Measurements from ENCODE around the gene KCNH1. TPM values are rescaled to one million over a fixed set of nuclear protein-coding genes. Genes with fewer than 3 reads are reported as not detected.

Gene KCNH1
- total and polyA plus RNA-seq, 2 donors from 2014 or later, result 0.54 TPM; not detected in 1

DNA sequence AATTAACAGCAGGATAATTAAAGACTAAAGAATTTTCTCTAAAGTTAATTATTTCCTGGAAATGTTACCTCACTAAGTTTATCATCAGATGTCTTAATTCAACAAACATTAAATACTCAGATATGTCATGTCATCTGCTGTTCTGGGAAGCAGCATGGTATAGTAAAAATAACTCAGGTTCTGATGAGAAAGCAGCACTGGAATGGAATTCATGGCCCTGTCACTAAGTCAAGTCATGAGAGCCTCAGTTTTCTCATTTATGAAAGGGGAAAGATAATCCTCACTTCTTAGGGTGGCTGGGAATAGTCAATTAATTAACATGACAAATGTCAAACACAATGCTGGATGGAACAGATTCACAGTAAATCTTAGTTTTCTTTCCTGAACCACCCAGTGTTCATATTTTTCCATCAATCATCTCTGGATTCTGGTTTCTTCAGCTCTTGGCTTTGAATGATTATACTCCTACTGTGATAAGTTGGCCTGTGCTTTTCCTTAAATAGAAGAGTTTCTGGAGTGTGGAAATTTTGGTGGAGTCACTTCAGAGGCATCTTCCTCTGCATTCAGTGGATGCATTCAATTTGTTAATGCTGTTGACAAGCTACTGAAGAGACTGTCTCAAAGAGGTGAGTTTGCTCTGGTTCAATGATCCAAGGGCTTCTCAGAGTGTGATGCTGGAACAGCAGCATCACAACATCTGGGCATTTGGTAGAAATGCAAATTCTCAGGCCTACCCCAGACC, 319.4 kb downstream of the KCNH1 start:
- FAIRE-seq (no peak), DNase-seq (no peak)
- Histone ChIP-seq H3K9me3 (ENCODE audit: control insufficient read depth in 2 of 3, insufficient read depth in 1 of 3, low read length in 3 of 3) (no peaks in the 10 kb centered on the region), H3K9ac (ENCODE audit: low read length in 3 of 3) (no peak overlapping the region), H3K27me3 (ENCODE audit: control insufficient read depth, insufficient read depth, low read length) (no peaks in the 10 kb centered on the region), H3K27ac (ENCODE audit: low read depth in 2 of 2, low read length in 2 of 2) (no peak overlapping the region), H3K36me3 (ENCODE audit: control insufficient read depth in 2 of 3, insufficient read depth in 3 of 3, low read length in 3 of 3) (no peaks in the 10 kb centered on the region), H3K4me1 (ENCODE audit: control insufficient read depth in 2 of 3, insufficient read depth in 2 of 3, low read depth in 1 of 3, low read length in 3 of 3) (no peaks in the 10 kb centered on the region), H3K4me3 (ENCODE audit: low read length in 3 of 3) (no peak overlapping the region)
- TF ChIP-seq, protein P1, sequence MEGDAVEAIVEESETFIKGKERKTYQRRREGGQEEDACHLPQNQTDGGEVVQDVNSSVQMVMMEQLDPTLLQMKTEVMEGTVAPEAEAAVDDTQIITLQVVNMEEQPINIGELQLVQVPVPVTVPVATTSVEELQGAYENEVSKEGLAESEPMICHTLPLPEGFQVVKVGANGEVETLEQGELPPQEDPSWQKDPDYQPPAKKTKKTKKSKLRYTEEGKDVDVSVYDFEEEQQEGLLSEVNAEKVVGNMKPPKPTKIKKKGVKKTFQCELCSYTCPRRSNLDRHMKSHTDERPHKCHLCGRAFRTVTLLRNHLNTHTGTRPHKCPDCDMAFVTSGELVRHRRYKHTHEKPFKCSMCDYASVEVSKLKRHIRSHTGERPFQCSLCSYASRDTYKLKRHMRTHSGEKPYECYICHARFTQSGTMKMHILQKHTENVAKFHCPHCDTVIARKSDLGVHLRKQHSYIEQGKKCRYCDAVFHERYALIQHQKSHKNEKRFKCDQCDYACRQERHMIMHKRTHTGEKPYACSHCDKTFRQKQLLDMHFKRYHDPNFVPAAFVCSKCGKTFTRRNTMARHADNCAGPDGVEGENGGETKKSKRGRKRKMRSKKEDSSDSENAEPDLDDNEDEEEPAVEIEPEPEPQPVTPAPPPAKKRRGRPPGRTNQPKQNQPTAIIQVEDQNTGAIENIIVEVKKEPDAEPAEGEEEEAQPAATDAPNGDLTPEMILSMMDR (IDR thresholded peaks at IDR 0.05; ENCODE audit: borderline replicate concordance, extremely low read depth, insufficient read depth), result no peak
- intact Hi-C loops (cut with DNase I), result no loop called here

- Histone ChIP-seq H3K9me3 (ENCODE audit: control insufficient read depth in 2 of 3, insufficient read depth in 1 of 3, low read length in 3 of 3) (no peaks in the 10 kb centered on the region), H3K4me3 (ENCODE audit: low read length in 3 of 3) (no peak overlapping the region), H3K27me3 (ENCODE audit: control insufficient read depth, insufficient read depth, low read length) (no peaks in the 10 kb centered on the region), H3K36me3 (ENCODE audit: control insufficient read depth in 2 of 3, insufficient read depth in 3 of 3, low read length in 3 of 3) (no peaks in the 10 kb centered on the region), H3K4me1 (ENCODE audit: control insufficient read depth in 2 of 3, insufficient read depth in 2 of 3, low read depth in 1 of 3, low read length in 3 of 3) (no peaks in the 10 kb centered on the region), H3K9ac (ENCODE audit: low read length in 3 of 3) (no peak overlapping the region), H3K27ac (ENCODE audit: low read depth in 2 of 2, low read length in 2 of 2) (no peak overlapping the region)
- DNase-seq (no peak), FAIRE-seq (no peak)
- intact Hi-C loops (cut with DNase I), result no loop called here
- TF ChIP-seq, protein P1 (IDR thresholded peaks at IDR 0.05; ENCODE audit: borderline replicate concordance, extremely low read depth, insufficient read depth), result no peak
These were observed 332.4 kb downstream of the KCNH1 start for GRCh38 chr1:210801501-210801900.

DNA sequence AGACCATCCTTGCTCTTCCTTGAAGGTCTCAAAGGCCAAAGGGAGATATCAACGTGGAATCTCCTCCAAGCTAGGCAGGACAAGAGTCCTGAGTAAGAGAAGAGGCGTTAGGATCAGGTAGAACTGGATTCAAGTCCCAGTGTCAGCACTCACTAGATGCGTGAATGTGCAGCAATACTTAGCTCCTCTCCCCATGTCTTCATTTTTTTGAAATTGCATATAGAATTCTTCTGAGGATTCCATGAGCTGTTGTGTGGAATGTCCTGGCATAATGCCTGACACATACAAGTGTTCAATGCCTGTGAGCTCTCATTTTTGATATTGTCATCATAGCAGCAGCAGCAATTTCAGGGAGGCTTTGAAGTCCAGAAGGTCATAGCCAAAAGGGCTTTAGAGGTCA, 333.2 kb downstream of the KCNH1 start:
- no peak overlapping the region for H3K27ac ChIP-seq (ENCODE audit: low read depth in 2 of 2, low read length in 2 of 2)
- intact Hi-C loops (cut with DNase I), result no loop called here
- DNase-seq (no peak), FAIRE-seq (no peak)
- H3K9ac ChIP-seq (ENCODE audit: low read length in 3 of 3), result no peak overlapping the region
- no peaks in the 10 kb centered on the region for H3K4me1 ChIP-seq (ENCODE audit: control insufficient read depth in 2 of 3, insufficient read depth in 2 of 3, low read depth in 1 of 3, low read length in 3 of 3)
- no peaks in the 10 kb centered on the region for H3K9me3 ChIP-seq (ENCODE audit: control insufficient read depth in 2 of 3, insufficient read depth in 1 of 3, low read length in 3 of 3)
- H3K27me3 ChIP-seq (ENCODE audit: control insufficient read depth, insufficient read depth, low read length), result no peaks in the 10 kb centered on the region
- TF ChIP-seq, protein P1 (IDR thresholded peaks at IDR 0.05; ENCODE audit: borderline replicate concordance, extremely low read depth, insufficient read depth), result no peak
- H3K36me3 ChIP-seq (ENCODE audit: control insufficient read depth in 2 of 3, insufficient read depth in 3 of 3, low read length in 3 of 3), result no peaks in the 10 kb centered on the region
- H3K4me3 ChIP-seq (ENCODE audit: low read length in 3 of 3), result no peak overlapping the region

Data from kidney (tissue), 14 donors.